HEK293 (cell line): ENCODE data around the gene IL18RAP.

Experiments used
- CTCF ChIA-PET: fragments of 350-600 bp; formaldehyde crosslinking; extraction: SDS; loops from one replicate; lab custom pipeline; 2021; ENCODE audit warnings: antibody characterized with exemption; lab: Yijun Ruan, JAX
- POLR2A ChIA-PET: fragments of 300-600 bp; formaldehyde crosslinking; extraction: SDS; loops from one replicate; lab custom pipeline; 2020; ENCODE audit warnings: antibody characterized with exemption, inconsistent platforms; lab: Yijun Ruan, JAX
- H3K27ac ChIP-seq: fragments of 200-500 bp; sonication (Bioruptor generic); 2 replicates; pipeline ENCODE4 v1.5.1; 2014; ENCODE audit warnings: low read depth, low read length, control low read depth, inconsistent platforms; ENCODE audit errors: extremely low read depth
- H3K36me3 ChIP-seq, 2 experiments: fragments of 200-500 bp in 1 of 2; sonication (Bioruptor generic) in 1 of 2; 1 replicate in 1 of 2; 2 replicates in 1 of 2; pipeline ENCODE4 v1.5.1; 2014 to 2017; ENCODE audit warnings: inconsistent platforms in 2 of 2, low read length in 2 of 2; ENCODE audit not compliant: control insufficient read depth in 2 of 2, insufficient read depth in 1 of 2
- H3K4me1 ChIP-seq: fragments of 200-500 bp; sonication (Bioruptor generic); 2 replicates; pipeline ENCODE4 v1.5.1; 2014; ENCODE audit warnings: mild to moderate bottlenecking, low read length, inconsistent platforms; ENCODE audit not compliant: control insufficient read depth, insufficient read depth
- H3K4me3 ChIP-seq: 2 replicates; pipeline ENCODE4 v1.5.1; 2011; ENCODE audit warnings: low read depth, mild to moderate bottlenecking, control low read depth, low read length, moderate library complexity
- H3K9me3 ChIP-seq: fragments of 200-500 bp; sonication (Bioruptor generic); 2 replicates; pipeline ENCODE4 v1.5.1; 2014; ENCODE audit warnings: low read depth, low read length, inconsistent platforms; ENCODE audit not compliant: control insufficient read depth, insufficient read depth
- WT1 ChIP-seq: fragments of 450-650 bp; formaldehyde crosslinking; IDR thresholded peaks from 2 replicates; pipeline ENCODE4 v1.5.1; 2016; ENCODE audit warnings: missing biosample characterization, missing genetic modification characterization
- ZNF148 ChIP-seq: fragments of 450-650 bp; formaldehyde crosslinking; IDR thresholded peaks from 2 replicates; pipeline ENCODE4 v1.5.0; 2017; ENCODE audit warnings: missing biosample characterization, missing genetic modification characterization, borderline replicate concordance
- ZNF16 ChIP-seq: fragments of 450-650 bp; formaldehyde crosslinking; IDR thresholded peaks from 2 replicates; pipeline ENCODE4 v1.5.1; 2016; ENCODE audit warnings: low read depth, missing biosample characterization, missing genetic modification characterization
- ZNF169 ChIP-seq: fragments of 450-650 bp; formaldehyde crosslinking; IDR thresholded peaks from 2 replicates; pipeline ENCODE4 v1.5.1; 2016; ENCODE audit warnings: missing biosample characterization, missing genetic modification characterization
- ZNF19 ChIP-seq: fragments of 450-650 bp; formaldehyde crosslinking; IDR thresholded peaks from 2 replicates; pipeline ENCODE4; 2016; ENCODE audit warnings: missing biosample characterization, missing genetic modification characterization, low read depth
- ZNF274 ChIP-seq, 2 experiments: fragments of 200-500 bp in 1 of 2; fragments of 450-650 bp in 1 of 2; sonication (Bioruptor generic) in 1 of 2; formaldehyde crosslinking in 1 of 2; IDR thresholded peaks; 2 replicates each; pipeline versions ENCODE4 v1.5.1 to v1.6.1; 2014 to 2016; ENCODE audit warnings: borderline replicate concordance in 1 of 2, inconsistent platforms in 1 of 2, low read length in 1 of 2, missing biosample characterization in 1 of 2, missing genetic modification characterization in 1 of 2
- ZNF324 ChIP-seq: fragments of 450-650 bp; formaldehyde crosslinking; IDR thresholded peaks from 2 replicates; pipeline ENCODE4 v1.5.1; 2016; ENCODE audit warnings: missing biosample characterization, missing genetic modification characterization
- ZNF335 ChIP-seq: fragments of 450-650 bp; formaldehyde crosslinking; conservative IDR thresholded peaks from 2 replicates; pipeline ENCODE4 v1.5.1; 2016; ENCODE audit warnings: missing biosample characterization, missing genetic modification characterization
- ZNF341 ChIP-seq: fragments of 450-650 bp; formaldehyde crosslinking; IDR thresholded peaks from 2 replicates; pipeline ENCODE4; 2016; ENCODE audit warnings: low read depth, missing biosample characterization, missing genetic modification characterization
- ZNF529 ChIP-seq: fragments of 450-650 bp; formaldehyde crosslinking; IDR thresholded peaks from 2 replicates; pipeline ENCODE4 v1.5.1; 2017; ENCODE audit warnings: missing genetic modification characterization, missing biosample characterization; ENCODE audit not compliant: insufficient replicate concordance
- ZNF558 ChIP-seq: fragments of 450-650 bp; formaldehyde crosslinking; IDR thresholded peaks from 2 replicates; pipeline ENCODE4 v1.5.1; 2016; ENCODE audit warnings: missing biosample characterization, missing genetic modification characterization
- ZNF792 ChIP-seq: fragments of 450-650 bp; formaldehyde crosslinking; IDR thresholded peaks from 2 replicates; pipeline ENCODE4 v1.5.1; 2016; ENCODE audit warnings: missing biosample characterization, missing genetic modification characterization
- TF ChIP-seq, protein P1 (sequence below): fragments of 450-650 bp; formaldehyde crosslinking; IDR thresholded peaks from 2 replicates; pipeline ENCODE4 v1.5.1; 2016; ENCODE audit warnings: missing biosample characterization, missing genetic modification characterization
- TF ChIP-seq, protein P2 (sequence below): fragments of 450-650 bp; formaldehyde crosslinking; IDR thresholded peaks from 2 replicates; pipeline ENCODE4 v1.5.1; 2016; ENCODE audit warnings: missing biosample characterization, missing genetic modification characterization
- TF ChIP-seq, protein P3 (sequence below): fragments of 450-650 bp; formaldehyde crosslinking; IDR thresholded peaks from 2 replicates; pipeline ENCODE4 v1.5.1; 2016; ENCODE audit warnings: missing biosample characterization, missing genetic modification characterization
- TF ChIP-seq, protein P4 (sequence below): fragments of 450-650 bp; formaldehyde crosslinking; IDR thresholded peaks from 2 replicates; pipeline ENCODE4 v1.5.1; 2016; ENCODE audit warnings: missing biosample characterization, missing genetic modification characterization
- TF ChIP-seq, protein P5 (sequence below): fragments of 450-650 bp; formaldehyde crosslinking; IDR thresholded peaks from 2 replicates; pipeline ENCODE4 v1.5.1; 2016; ENCODE audit warnings: missing biosample characterization, missing genetic modification characterization, low read depth

Gene IL18RAP

GRCh38 chr2:102437122-102437521 is 14.2 kb downstream of the IL18RAP start:
- H3K36me3 ChIP-seq = no peaks in the 10 kb centered on the region
- ChIA-PET CTCF (interaction anchor here (0.7 kb wide), 1 partner anchor 13 kb away, joined by 4 read pairs; no protein-coding TSS in a partner anchor), POLR2A (no interaction called here)
- no peaks in the 10 kb centered on the region for H3K9me3 ChIP-seq
- no peak overlapping the region for H3K4me3 ChIP-seq
- no peaks in the 10 kb centered on the region for H3K4me1 ChIP-seq
- TF ChIP-seq ZNF529 (tag by site-specific recombination) = no peak
- no peak for TF ChIP-seq ZNF335 (tag by site-specific recombination)
- no peak for TF ChIP-seq ZNF19
- no peak for TF ChIP-seq ZNF324 (tag by site-specific recombination)
- TF ChIP-seq, protein P1, sequence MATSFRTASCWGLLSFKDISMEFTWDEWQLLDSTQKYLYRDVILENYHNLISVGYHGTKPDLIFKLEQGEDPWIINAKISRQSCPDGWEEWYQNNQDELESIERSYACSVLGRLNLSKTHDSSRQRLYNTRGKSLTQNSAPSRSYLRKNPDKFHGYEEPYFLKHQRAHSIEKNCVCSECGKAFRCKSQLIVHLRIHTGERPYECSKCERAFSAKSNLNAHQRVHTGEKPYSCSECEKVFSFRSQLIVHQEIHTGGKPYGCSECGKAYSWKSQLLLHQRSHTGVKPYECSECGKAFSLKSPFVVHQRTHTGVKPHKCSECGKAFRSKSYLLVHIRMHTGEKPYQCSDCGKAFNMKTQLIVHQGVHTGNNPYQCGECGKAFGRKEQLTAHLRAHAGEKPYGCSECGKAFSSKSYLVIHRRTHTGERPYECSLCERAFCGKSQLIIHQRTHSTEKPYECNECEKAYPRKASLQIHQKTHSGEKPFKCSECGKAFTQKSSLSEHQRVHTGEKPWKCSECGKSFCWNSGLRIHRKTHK (tag by site-specific recombination) = no peak
- TF ChIP-seq ZNF148 (tag by site-specific recombination) = no peak
- no peak for TF ChIP-seq WT1
- no peak overlapping the region for H3K27ac ChIP-seq

DNA sequence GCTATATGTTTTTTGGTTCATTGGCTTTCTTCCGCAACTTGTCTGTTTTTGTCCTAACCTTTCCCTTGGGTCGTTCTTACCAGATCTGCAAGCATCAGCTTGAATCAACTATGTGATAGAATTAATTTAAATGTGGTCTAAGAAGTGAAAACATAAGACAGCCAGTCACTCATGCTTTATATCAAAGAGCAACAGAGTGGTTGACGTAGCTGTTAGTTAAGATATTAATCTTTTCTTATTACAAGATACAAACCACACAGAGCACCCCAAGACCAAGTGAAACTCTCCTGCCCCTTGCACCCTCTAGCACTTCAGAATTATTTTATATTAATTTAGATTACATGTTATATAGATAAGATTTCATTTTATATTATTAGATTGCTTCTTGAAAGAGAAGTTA is 15.2 kb downstream of the IL18RAP start:
- H3K9me3 ChIP-seq = no peaks in the 10 kb centered on the region
- no peak overlapping the region for H3K4me3 ChIP-seq
- TF ChIP-seq ZNF16 (tag by site-specific recombination) (no peak), ZNF274 (IDR thresholded peaks at IDR 0.05; ENCODE audit: low read length) (no peak), ZNF274 (tag by site-specific recombination; IDR thresholded peaks at IDR 0.05; ENCODE audit: borderline replicate concordance) (no peak), ZNF792 (tag by site-specific recombination) (no peak), ZNF341 (tag by site-specific recombination) (no peak)
- TF ChIP-seq, protein P2, sequence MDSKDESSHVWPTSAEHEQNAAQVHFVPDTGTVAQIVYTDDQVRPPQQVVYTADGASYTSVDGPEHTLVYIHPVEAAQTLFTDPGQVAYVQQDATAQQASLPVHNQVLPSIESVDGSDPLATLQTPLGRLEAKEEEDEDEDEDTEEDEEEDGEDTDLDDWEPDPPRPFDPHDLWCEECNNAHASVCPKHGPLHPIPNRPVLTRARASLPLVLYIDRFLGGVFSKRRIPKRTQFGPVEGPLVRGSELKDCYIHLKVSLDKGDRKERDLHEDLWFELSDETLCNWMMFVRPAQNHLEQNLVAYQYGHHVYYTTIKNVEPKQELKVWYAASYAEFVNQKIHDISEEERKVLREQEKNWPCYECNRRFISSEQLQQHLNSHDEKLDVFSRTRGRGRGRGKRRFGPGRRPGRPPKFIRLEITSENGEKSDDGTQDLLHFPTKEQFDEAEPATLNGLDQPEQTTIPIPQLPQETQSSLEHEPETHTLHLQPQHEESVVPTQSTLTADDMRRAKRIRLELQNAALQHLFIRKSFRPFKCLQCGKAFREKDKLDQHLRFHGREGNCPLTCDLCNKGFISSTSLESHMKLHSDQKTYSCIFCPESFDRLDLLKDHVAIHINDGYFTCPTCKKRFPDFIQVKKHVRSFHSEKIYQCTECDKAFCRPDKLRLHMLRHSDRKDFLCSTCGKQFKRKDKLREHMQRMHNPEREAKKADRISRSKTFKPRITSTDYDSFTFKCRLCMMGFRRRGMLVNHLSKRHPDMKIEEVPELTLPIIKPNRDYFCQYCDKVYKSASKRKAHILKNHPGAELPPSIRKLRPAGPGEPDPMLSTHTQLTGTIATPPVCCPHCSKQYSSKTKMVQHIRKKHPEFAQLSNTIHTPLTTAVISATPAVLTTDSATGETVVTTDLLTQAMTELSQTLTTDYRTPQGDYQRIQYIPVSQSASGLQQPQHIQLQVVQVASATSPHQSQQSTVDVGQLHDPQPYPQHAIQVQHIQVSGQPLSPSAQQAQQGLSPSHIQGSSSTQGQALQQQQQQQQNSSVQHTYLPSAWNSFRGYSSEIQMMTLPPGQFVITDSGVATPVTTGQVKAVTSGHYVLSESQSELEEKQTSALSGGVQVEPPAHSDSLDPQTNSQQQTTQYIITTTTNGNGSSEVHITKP (tag by site-specific recombination) = no peak
- H3K4me1 ChIP-seq = no peaks in the 10 kb centered on the region
- no peaks in the 10 kb centered on the region for H3K36me3 ChIP-seq
- ChIA-PET POLR2A (no interaction called here), CTCF (interaction anchor here (0.7 to 0.9 kb wide), 2 partner anchors 9 to 1708 kb away, joined by 3 to 4 read pairs; no protein-coding TSS in a partner anchor)
- no peak overlapping the region for H3K27ac ChIP-seq

DNA sequence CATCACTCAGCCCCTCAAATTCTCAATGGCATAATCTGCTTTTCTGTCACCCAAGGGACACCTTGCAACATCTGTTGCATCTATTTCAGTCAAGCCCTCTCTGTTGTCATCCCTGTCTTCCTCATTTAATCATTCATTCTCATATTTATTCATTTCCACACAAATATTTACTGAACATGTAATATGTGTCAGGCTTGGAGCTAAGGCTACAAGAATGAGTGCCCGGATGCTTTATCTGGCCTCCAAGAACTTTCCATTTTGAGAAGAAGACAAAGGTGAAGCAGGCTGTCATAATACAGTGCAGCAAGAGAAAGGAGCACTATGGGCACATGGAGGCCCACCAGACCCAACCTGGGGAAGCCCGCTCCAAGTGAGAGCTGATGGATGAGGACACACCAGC is 15.6 kb downstream of the IL18RAP start:
- POLR2A ChIA-PET = no interaction called here
- Histone ChIP-seq H3K9me3 (no peaks in the 10 kb centered on the region), H3K4me1 (no peaks in the 10 kb centered on the region), H3K36me3 (no peaks in the 10 kb centered on the region), H3K4me3 (no peak overlapping the region), H3K27ac (no peak overlapping the region)
- CTCF ChIA-PET = interaction anchor here (0.7 kb wide), 1 partner anchor 1708 kb away, joined by 3 read pairs; no protein-coding TSS in a partner anchor
- TF ChIP-seq, protein P3, sequence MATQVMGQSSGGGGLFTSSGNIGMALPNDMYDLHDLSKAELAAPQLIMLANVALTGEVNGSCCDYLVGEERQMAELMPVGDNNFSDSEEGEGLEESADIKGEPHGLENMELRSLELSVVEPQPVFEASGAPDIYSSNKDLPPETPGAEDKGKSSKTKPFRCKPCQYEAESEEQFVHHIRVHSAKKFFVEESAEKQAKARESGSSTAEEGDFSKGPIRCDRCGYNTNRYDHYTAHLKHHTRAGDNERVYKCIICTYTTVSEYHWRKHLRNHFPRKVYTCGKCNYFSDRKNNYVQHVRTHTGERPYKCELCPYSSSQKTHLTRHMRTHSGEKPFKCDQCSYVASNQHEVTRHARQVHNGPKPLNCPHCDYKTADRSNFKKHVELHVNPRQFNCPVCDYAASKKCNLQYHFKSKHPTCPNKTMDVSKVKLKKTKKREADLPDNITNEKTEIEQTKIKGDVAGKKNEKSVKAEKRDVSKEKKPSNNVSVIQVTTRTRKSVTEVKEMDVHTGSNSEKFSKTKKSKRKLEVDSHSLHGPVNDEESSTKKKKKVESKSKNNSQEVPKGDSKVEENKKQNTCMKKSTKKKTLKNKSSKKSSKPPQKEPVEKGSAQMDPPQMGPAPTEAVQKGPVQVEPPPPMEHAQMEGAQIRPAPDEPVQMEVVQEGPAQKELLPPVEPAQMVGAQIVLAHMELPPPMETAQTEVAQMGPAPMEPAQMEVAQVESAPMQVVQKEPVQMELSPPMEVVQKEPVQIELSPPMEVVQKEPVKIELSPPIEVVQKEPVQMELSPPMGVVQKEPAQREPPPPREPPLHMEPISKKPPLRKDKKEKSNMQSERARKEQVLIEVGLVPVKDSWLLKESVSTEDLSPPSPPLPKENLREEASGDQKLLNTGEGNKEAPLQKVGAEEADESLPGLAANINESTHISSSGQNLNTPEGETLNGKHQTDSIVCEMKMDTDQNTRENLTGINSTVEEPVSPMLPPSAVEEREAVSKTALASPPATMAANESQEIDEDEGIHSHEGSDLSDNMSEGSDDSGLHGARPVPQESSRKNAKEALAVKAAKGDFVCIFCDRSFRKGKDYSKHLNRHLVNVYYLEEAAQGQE (tag by site-specific recombination) = no peak
- TF ChIP-seq, protein P4, sequence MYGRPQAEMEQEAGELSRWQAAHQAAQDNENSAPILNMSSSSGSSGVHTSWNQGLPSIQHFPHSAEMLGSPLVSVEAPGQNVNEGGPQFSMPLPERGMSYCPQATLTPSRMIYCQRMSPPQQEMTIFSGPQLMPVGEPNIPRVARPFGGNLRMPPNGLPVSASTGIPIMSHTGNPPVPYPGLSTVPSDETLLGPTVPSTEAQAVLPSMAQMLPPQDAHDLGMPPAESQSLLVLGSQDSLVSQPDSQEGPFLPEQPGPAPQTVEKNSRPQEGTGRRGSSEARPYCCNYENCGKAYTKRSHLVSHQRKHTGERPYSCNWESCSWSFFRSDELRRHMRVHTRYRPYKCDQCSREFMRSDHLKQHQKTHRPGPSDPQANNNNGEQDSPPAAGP = no peak
- TF ChIP-seq ZNF558 (tag by site-specific recombination) = no peak
- TF ChIP-seq ZNF169 (tag by site-specific recombination) = no peak
- TF ChIP-seq, protein P5, sequence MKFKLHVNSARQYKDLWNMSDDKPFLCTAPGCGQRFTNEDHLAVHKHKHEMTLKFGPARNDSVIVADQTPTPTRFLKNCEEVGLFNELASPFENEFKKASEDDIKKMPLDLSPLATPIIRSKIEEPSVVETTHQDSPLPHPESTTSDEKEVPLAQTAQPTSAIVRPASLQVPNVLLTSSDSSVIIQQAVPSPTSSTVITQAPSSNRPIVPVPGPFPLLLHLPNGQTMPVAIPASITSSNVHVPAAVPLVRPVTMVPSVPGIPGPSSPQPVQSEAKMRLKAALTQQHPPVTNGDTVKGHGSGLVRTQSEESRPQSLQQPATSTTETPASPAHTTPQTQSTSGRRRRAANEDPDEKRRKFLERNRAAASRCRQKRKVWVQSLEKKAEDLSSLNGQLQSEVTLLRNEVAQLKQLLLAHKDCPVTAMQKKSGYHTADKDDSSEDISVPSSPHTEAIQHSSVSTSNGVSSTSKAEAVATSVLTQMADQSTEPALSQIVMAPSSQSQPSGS (tag by site-specific recombination) = no peak
